CD4-positive, alpha-beta T cell (primary cell): ENCODE results near the gene SFPQ. TPM values are rescaled to one million over a fixed set of nuclear protein-coding genes. Genes with fewer than 3 reads are reported as not detected.

ENCODE experiments used
- ATAC-seq: fragments of 200-7000 bp; cut with Tn5 transposase; one replicate; pipeline ENCODE4 v1.10.0; 2022; ENCODE audit warnings: mild to moderate bottlenecking; ENCODE audit not compliant: poor library complexity
- CTCF ChIA-PET: fragments of 350-600 bp; sonication (Branson Sonifier 250); formaldehyde crosslinking; loops from one replicate; lab custom pipeline; 2021; ENCODE audit warnings: antibody characterized with exemption, inconsistent platforms; lab: Charles Lee
- POLR2A ChIA-PET: fragments of 350-600 bp; sonication (Branson Sonifier 250); formaldehyde crosslinking; loops from one replicate; lab custom pipeline; 2021; ENCODE audit warnings: antibody characterized with exemption, inconsistent platforms; lab: Charles Lee
- DNase-seq, 14 experiments: peaks; one replicate each; pipeline ENCODE4 v3.0.0-alpha.2; 2013 to 2020; ENCODE audit warnings: mixed read lengths in 2 of 14
- H3K27ac ChIP-seq, 2 donors: one replicate each; pipeline versions ENCODE4 v1.5.1 to v1.7.0; 2013; ENCODE audit warnings: low read length in 2 of 2, low read depth in 1 of 2, mild to moderate bottlenecking in 1 of 2
- H3K27me3 ChIP-seq, 2 experiments: 1 replicate in 1 of 2; 2 replicates in 1 of 2; pipeline versions ENCODE4 v1.6.1 to v1.7.0; 2013; ENCODE audit warnings: low read length in 2 of 2, control low read depth in 1 of 2, mild to moderate bottlenecking in 1 of 2, moderate library complexity in 1 of 2; ENCODE audit not compliant: insufficient read depth in 2 of 2, control insufficient read depth in 1 of 2
- H3K36me3 ChIP-seq: one replicate; pipeline ENCODE4 v1.6.1; 2013; ENCODE audit warnings: low read length, control low read depth; ENCODE audit not compliant: insufficient read depth
- H3K4me1 ChIP-seq: one replicate; pipeline ENCODE4 v1.6.1; 2013; ENCODE audit warnings: low read length, control low read depth; ENCODE audit not compliant: insufficient read depth
- H3K4me3 ChIP-seq: one replicate; pipeline ENCODE4 v1.5.1; 2013; ENCODE audit warnings: mild to moderate bottlenecking, low read length, moderate library complexity
- H3K9me3 ChIP-seq, 2 experiments: 1 replicate in 1 of 2; 2 replicates in 1 of 2; pipeline versions ENCODE4 v1.6.1 to v1.7.0; 2013; ENCODE audit warnings: low read length in 2 of 2, mild to moderate bottlenecking in 2 of 2, control low read depth in 1 of 2, moderate library complexity in 1 of 2; ENCODE audit not compliant: control insufficient read depth in 1 of 2, insufficient read depth in 1 of 2
- H3K27ac Mint-ChIP-seq: one replicate; pipeline ENCODE4 v1.8.0; 2020; ENCODE audit warnings: mixed read lengths
- H3K27me3 Mint-ChIP-seq: one replicate; pipeline ENCODE4 v1.8.0; 2021; ENCODE audit warnings: mixed read lengths
- H3K36me3 Mint-ChIP-seq: one replicate; pipeline ENCODE4 v1.8.0; 2021; ENCODE audit warnings: low read depth, mixed read lengths
- H3K4me1 Mint-ChIP-seq: one replicate; pipeline ENCODE4 v1.8.0; 2021; ENCODE audit warnings: low read depth, mixed read lengths
- H3K4me3 Mint-ChIP-seq: one replicate; pipeline ENCODE4 v1.8.0; 2020; ENCODE audit warnings: mild to moderate bottlenecking, mixed read lengths
- H3K9me3 Mint-ChIP-seq: one replicate; pipeline ENCODE4 v1.8.0; 2020; ENCODE audit warnings: mixed read lengths
- CTCF ChIP-seq: fragments of 200-600 bp; IDR thresholded peaks from one replicate; pipeline ENCODE4 v1.8.0; 2022; ENCODE audit warnings: antibody characterized with exemption, mild to moderate bottlenecking
- intact Hi-C, 2 experiments: fragments of 100-400 bp; cut with DNase I in 1 of 2; cut with micrococcal nuclease in 1 of 2; formaldehyde crosslinking; loops; one replicate each; pipeline versions ENCODE4 v1.15.1 to v1.9.0; 2023 to 2025; cut with DNase I, micrococcal nuclease
- total RNA-seq, 174 experiments: library from RNA in 2 of 174; stranded (reverse) in 2 of 174; gene quantifications; one replicate each; pipeline ENCODE4 v1.2.3 and lab custom pipeline; 2021 to 2026

Gene SFPQ
- total RNA-seq, 2 experiments from 2014 or later, result 766 to 767 TPM

DNA sequence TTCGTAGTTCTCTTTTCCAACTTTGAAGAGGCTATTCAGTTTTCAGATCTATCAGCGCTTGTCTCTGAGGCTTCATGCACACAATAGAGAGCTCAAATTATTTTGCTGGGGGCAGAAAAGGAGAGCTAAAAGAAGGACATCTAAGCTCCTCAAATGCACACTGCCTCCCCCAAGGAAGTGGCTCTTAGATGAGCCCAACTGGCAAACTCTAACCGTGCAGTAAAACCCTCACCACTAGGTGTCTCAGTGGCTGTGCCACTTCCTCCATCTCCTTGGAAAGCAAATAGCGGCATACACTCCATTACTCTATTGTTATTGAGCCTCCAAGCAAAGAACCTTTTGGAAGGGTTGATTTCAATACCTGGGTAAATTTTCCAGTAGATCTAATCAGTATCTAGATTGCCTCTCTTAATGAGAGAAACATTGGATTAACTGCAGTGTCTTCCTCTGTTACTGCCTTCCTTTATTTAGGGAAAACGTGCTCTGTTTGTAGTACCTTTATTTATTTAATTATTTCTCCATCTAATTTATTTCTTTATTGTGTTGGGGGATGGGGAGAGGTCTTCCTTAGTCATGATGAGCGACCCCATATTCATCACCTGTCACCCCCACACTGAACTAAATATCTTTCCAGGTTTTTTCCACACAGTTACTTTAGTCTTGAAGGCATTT is 9.2 kb upstream of the SFPQ start:
- H3K4me3 Mint-ChIP-seq, result no peak overlapping the region
- CTCF ChIA-PET, result interaction anchor here (0.7 to 1.9 kb wide), 11 partner anchors 9 to 114 kb away, joined by 3 to 12 read pairs (median 3); partner anchors contain the start of gene SFPQ
- no peaks in the 10 kb centered on the region for H3K36me3 ChIP-seq
- peak; percentile 88 for TF ChIP-seq CTCF
- H3K27ac Mint-ChIP-seq, result no peak overlapping the region
- H3K36me3 Mint-ChIP-seq, result no peaks in the 10 kb centered on the region
- no peaks in the 10 kb centered on the region for H3K9me3 ChIP-seq
- intact Hi-C loops, result loop anchor here (1.0 to 5.0 kb wide), 6 partner anchors 96 to 360 kb away; partner anchors contain the start of genes KIAA0319L (in 1 of the 2) and NCDN (in 1 of the 2)
- DNase-seq, result peak; percentile 49 to 87 (median 62)
- no peaks in the 10 kb centered on the region for H3K9me3 Mint-ChIP-seq
- POLR2A ChIA-PET, result interaction anchor here (0.6 to 1.8 kb wide), 5 partner anchors 9 to 249 kb away, joined by 3 to 14 read pairs (median 3); partner anchors contain the start of gene SFPQ
- H3K27me3 ChIP-seq, result no peaks in the 10 kb centered on the region
- H3K4me1 Mint-ChIP-seq, result peaks cover 9% of the 10 kb centered on the region
- ATAC-seq, result peak; percentile 100
- H3K4me3 ChIP-seq, result no peak overlapping the region
- H3K27me3 Mint-ChIP-seq, result no peaks in the 10 kb centered on the region
- H3K27ac ChIP-seq, result no peak overlapping the region
- H3K4me1 ChIP-seq, result no peaks in the 10 kb centered on the region

- DNase-seq (no peak), ATAC-seq (no peak)
- no peaks in the 10 kb centered on the region for H3K27me3 ChIP-seq
- no peaks in the 10 kb centered on the region for H3K9me3 ChIP-seq
- Mint-ChIP-seq H3K4me1 (peaks cover 9% of the 10 kb centered on the region), H3K9me3 (no peaks in the 10 kb centered on the region), H3K36me3 (no peaks in the 10 kb centered on the region), H3K27me3 (no peaks in the 10 kb centered on the region), H3K4me3 (no peak overlapping the region), H3K27ac (no peak overlapping the region)
- H3K27ac ChIP-seq, result no peak overlapping the region
- ChIA-PET POLR2A (interaction anchor here (0.6 to 1.8 kb wide), 4 partner anchors 9 to 250 kb away, joined by 3 to 14 read pairs (median 5); partner anchors contain the start of gene SFPQ), CTCF (interaction anchor here (0.7 to 1.9 kb wide), 11 partner anchors 9 to 114 kb away, joined by 3 to 12 read pairs (median 3); partner anchors contain the start of gene SFPQ)
- no peaks in the 10 kb centered on the region for H3K4me1 ChIP-seq
- H3K36me3 ChIP-seq, result no peaks in the 10 kb centered on the region
- no peak for TF ChIP-seq CTCF
- H3K4me3 ChIP-seq, result no peak overlapping the region
- intact Hi-C loops, result loop anchor here (1.0 to 5.0 kb wide), 6 partner anchors 97 to 361 kb away; partner anchors contain the start of genes KIAA0319L (in 1 of the 2) and NCDN (in 1 of the 2)
Observed at GRCh38 chr1:35201631-35202030, 8.7 kb upstream of the SFPQ start.

DNA sequence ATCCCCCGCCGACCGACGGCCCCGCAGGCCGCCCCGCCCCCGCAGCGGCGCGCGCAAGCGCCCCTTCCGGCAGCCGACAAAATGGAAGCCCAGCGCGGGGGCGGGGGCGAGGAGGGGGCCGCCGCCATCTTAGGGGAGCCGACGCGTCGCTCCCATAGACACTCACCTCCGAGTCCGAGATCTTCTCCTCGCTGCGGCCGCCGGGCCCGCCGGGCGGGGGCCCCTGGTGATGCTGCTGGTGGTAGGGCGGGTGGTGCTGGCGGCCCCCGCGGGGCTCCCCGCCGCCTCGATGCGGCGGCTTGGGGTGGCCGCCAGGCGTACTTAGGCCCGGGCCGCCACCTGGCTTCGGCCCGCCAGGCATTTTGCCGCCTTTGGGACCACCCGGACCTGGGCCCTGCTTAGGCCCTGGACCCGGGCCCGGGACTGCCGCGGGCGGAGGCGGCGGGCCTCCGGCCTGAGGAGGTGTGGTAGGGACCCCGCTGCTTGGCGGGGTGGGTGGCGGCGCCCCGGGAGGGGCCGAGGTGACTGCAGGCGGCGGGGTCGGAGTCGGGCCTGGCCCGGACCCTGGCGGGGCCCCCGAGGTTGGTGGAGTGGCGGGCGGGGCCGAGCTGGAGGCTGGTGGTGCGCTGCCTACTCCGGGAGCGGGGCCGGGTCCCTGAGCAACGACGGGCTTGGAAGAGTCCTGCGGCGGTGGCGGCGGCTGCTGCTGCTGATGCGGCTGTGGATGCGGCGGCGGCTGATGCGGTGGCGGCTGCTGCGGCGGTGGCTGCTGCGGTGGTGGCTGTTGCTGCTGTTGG is 691 bp downstream of the SFPQ start:
- peak overlapping the region; percentile 98 to 99 for H3K27ac ChIP-seq
- peak; percentile 54 for ATAC-seq
- Mint-ChIP-seq H3K4me1 (peaks cover 61% of the 10 kb centered on the region), H3K27ac (peak overlapping the region; percentile 97), H3K27me3 (no peaks in the 10 kb centered on the region), H3K36me3 (peaks cover 56% of the 10 kb centered on the region), H3K9me3 (no peaks in the 10 kb centered on the region), H3K4me3 (peak overlapping the region; percentile 97)
- CTCF ChIA-PET, result interaction anchor here (0.7 kb wide), 1 partner anchor 10 kb away, joined by 3 read pairs; no protein-coding TSS in a partner anchor
- H3K27me3 ChIP-seq, result no peaks in the 10 kb centered on the region
- H3K36me3 ChIP-seq, result peaks cover 42% of the 10 kb centered on the region
- intact Hi-C loops, result loop anchor here (2.0 to 10.0 kb wide), 7 partner anchors 110 to 573 kb away; partner anchors contain the start of genes CLSPN (in 1 of the 2), KIAA0319L (in 1 of the 2), NCDN (in 1 of the 2) and PSMB2 (in 1 of the 2)
- H3K4me1 ChIP-seq, result peaks cover 39% of the 10 kb centered on the region
- POLR2A ChIA-PET, result interaction anchor here (0.9 to 1.6 kb wide), 14 partner anchors 10 to 1032 kb away, joined by 3 to 14 read pairs (median 4); partner anchors contain the start of genes AGO3, KIAA0319L, NCDN and THRAP3
- peak; percentile 80 to 95 (median 88) for DNase-seq
- no peak for TF ChIP-seq CTCF
- H3K9me3 ChIP-seq, result no peaks in the 10 kb centered on the region
- H3K4me3 ChIP-seq, result peak overlapping the region; percentile 95
